GM18508 (cell line): Measurements from ENCODE around the gene TADA2B.
A peak's percentile ranks its signal among the peaks of the same experiment; 100 is the strongest.

ENCODE experiments used
- ATAC-seq: cut with Tn5 transposase; IDR thresholded peaks from one replicate; pipeline ENCODE4 v1.9.1; 2021; ENCODE audit warnings: moderate number of reproducible peaks; ENCODE audit not compliant: insufficient read depth, unreplicated experiment

TADA2B gene

DNA sequence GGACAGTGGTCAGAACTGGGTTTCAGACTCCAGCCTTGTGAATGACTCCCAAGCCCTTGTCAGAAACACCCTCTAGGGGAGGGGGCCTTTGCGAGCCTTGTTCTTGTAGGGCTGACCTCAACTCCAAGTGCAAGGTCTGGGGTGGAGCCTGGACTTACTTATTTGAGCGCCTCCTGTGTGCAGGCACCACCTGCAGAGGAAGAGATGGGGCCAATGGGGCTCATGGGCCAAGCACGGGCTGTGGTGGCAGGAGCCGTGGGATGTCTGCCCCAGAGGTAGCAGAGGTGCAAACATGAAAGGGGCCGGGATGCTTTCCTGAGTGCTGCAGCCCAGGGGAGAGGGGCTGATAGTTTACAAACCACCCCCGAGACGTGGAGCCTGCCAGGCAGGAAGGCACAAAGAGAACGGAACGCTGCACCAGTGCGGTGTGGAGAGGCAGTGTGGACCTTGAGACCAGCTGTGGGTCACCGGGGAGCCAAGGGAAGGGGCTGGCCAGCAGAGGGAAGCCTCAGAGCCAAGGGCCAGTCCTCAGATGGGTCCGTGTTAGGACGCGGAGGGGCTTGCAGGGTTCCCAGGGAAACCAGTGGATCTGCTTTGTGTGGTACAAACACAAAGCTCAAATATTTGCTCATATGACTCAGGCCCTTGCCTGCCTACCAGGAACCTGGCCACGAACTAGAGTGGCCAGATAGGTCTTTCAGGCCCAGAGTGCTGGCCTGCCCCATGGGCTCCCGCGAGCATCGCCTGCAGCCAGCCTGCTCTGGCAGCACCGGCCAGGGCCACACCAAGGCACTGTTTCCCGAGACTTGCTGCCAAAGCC is 8.7 kb upstream of the TADA2B start:
- no peak for ATAC-seq

DNA sequence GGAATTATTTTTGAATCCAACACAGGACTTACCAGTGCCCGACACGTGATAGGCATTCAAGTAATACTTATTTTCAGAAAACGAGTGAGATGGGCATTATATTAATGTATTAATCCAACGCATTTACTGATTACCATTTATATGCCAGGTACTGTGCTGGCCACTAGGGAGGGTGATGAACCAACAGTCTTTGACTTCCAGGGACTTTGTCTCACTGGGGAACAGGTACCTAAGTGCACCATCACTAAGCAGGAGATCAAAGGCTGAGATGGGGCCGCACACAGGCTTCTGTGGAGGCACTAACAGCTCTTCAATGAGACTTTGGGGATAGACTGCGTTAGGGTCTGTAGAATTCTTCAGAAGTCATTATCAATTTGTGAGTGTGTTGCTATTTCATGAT is 5.7 kb upstream of the TADA2B start:
- ATAC-seq: no peak

DNA sequence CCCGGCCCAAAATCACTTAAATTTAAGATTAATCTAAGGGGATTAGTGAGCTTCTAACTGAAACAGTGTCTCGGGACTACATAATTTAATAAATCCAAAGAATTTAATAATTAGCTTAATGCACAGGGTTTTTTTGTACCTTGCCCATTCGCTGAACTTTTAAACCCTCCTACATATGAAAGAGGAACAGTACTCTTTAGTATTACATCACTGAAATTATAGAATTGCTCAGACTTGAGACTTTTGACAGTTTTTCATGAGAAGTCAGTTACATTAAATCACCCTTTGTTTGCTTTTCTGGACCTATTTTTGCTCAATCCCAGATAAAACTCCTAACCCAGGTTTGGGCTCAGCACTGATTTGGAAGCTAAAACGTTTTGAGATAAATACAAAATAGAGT is 2.4 kb upstream of the TADA2B start:
- no peak for ATAC-seq

DNA sequence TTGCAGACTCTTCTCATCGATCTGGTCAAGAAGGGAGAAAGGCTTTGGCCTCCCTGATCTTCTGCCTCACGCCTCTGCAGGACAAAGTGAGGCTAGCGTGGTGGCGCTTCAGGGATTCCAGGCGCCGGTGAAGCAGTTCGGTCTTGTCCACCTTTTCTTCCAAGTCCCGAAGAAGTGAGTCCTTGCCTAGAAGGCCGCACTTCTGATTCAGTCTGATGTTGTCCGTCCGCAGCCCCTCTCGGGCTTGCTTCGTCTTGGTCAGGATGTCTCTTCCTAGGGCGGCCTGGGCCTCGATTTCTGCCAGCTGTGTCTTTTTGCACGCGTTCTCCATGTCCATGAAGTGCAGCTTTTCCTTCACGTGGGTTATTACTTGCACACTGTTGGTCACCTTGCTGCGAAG is 1.9 kb upstream of the TADA2B start:
- ATAC-seq: no peak

DNA sequence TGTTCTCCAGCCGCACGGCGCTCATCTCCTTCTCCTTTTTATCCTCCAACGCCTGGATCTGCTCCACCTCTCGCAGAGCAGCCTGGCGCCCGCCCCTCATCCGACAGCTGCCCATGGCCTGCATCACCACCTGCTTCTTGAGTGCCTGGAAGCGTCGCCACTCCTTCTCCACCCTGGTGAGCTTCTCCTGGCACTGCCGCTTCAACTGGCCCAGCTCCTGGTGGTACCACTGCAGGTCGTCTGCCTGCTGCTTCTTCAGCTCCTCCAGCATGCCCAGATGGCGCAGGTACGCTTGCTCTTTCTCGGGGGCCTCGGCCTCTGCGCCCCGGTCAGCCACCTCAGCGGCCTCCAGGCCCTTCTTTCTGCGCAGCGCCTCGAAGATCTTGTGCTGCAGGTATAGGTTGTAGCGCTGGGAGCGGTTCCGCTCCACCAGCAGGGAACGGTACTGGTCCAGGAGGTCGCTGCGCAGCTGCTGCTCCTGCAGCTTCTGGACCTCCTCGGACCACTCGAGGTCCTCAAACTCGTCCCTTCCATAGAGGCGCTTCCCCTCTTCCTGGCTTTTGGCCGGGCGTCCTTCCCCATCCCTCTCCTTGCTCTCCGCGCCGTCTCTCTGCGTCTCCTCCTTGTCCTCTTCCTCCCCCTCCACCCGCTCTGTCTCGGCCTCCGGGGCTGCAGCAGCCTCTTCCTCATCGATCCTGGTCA is 1.2 kb upstream of the TADA2B start:
- no peak for ATAC-seq

DNA sequence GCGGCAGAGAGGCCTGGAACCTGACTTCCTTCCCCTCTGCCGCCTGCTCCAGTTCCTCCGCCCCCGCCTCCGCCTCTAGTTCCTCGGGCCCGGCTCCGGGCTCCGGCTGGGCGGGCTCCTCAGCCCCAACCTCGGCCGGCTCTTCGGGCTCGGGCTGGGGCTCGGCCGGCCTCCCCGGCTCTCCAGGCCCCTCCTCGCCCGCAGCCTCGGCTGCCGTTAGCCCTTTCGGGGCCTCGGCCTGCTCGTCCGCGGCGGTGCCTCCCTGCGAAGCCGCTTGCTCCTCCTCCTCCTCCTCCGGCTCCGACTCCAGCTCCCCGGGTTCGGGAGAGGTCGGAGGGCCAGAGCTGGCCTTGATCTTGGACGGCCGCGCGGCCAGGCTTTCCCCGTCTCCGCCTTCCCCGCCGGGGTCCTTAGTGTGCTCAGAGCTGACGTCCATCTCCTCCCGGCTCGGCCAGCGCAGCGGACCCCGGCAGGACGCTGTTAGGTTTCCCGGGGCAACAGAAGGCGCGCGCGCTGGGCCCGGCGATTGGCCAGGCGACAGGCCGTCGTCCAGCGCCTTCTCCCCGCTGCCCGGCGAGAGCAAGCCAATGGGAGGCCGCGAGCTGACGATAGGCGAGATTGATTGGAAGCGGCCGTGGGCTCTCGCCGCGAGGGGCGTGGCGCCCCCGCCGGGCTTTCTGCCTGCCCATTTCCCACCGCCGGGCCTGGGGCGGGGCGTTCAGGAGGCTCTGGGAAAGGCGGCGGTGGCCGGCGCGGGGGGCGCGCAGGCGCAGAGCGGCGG is 479 bp upstream of the TADA2B start:
- peak; percentile 45 for ATAC-seq

DNA sequence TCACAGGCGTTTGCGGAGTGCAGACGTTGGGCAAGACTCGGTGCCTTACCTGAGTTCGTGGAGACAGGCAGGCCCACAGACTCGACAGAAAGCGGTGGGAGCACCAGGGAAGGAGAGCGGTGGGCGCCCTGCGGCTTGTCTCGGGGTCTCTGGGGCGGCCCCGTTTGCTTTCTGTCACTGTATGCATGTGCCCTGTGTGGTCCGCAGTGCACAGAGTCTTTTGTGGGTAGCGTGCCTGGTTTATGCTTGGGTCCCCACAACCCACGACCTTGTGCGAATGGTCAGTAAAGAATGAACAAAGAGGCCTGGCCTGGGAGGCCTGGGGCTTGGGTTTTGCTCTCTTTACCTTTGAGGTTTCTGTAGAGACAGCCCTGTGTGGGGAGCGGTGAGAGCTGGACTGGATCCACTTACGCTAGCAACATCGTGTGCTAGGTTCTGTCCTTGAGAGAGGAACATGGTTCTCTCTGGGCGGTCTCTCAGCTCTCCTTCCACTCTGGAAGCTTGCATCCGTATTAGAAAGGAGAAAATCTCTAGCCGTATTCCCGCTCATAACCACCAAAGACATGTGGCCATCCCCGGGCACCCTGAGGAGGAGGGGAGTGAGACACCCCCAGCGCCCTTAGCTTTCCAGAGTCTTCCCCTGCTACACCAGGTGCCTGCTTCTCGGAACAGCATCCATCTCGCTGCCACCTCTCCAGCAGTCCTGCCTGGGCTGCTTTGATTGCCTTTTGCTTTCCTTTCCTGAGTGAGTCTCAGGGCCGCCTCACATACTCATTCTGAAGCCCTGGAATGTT is 1.2 kb downstream of the TADA2B start:
- no peak for ATAC-seq

DNA sequence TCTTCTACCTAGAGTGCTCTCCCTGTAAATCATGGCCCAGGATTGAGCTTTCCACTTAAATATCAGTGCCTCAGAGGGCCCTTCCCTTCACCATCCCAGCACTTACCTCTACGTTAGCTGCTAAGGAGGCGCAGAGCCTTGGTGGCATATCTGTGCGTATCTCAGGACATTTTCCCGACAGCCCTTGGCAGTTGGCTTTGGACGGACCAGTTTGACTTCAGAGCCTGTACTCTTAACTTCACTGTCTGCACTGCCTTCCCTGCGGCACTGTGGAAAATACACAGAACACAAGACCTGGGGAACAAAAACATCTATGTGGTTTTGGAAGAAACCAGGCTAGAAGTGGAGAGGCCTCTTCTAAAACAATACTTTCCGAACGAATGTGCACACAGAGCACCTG is 2.4 kb downstream of the TADA2B start:
- ATAC-seq: no peak

DNA sequence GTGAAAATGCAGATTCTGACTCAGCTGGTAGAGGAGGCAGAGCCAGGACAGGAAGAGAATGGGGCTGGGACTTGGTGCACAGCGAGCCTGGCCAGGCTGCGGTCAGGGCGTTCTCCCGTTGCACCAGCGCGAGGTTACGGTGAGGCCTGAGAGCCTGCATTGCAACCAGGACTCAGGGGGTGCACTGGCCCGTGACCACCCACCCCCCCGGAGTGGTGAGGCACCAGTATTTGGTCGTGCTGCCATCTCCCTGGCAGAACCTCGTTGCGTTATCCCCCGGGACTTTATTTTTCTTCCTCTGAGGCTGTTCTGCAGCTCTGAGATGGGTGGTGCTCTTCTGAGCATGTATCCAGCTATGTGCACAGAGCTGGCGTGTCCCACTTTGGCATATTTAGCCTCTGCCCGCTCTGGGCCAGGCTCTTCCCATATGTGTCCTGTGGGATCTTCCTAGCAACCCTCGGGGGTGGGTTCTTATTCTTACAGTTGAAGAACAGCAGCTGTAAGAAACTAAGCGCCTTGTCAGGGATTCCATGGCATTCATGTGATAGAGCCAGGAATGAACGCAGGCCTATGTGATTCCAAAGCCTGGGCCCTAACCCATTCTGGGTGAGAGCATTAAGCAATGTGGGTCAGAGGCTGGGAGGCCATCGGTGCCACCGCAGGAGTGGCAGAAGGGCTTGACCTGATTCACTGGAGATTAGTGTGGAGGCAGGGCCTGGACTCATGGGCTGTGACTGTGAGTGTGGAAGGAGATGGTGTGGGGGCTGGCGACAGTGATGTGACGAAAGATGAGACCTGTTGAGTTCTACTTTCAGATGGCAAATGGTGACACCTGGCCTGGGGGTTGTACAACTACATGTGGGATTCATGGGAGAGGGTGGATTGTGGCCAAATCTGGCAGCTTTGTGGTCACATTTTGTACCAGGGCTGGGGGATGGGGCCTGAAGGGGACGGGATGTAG is 3.1 kb downstream of the TADA2B start:
- no peak for ATAC-seq

DNA sequence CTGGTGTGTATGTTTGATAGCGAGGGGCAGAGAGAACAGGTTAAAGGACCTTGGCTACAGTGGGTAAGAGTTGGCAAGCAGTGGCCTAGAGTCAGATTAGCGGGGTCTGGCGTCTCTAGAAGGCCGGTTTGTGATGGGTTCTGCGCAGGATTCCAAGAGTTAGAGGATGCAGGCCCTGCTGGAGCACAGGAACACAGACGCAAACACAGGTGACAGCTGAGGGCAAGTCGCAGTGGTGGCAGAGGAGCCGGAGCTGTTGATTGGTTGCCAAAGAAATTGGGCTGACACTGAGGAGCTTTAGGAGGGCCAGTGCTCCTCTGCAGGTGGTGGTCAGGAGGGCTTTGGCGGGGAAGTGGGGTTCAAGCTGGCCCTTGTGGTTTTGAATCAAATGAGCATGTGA is 3.8 kb downstream of the TADA2B start:
- no peak for ATAC-seq

DNA sequence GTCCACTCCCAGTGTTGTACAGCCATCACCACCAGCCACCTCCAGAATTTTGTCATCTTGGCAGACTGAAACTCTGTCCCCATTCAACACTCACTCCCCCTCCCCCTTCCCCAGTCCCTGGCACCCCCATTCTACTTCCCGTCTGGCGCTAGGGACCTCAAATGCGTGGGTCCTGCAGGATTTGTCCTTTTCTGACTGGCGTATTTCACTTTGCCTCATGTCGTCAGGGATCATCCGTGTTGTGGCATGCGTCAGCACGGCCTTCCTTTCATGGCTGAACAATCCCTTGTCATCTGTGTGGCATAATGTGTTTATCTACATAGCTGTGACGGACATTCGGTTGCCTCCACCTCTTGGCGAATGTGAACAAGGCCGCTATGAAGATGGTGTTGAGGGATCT is 5.5 kb downstream of the TADA2B start:
- ATAC-seq: no peak

DNA sequence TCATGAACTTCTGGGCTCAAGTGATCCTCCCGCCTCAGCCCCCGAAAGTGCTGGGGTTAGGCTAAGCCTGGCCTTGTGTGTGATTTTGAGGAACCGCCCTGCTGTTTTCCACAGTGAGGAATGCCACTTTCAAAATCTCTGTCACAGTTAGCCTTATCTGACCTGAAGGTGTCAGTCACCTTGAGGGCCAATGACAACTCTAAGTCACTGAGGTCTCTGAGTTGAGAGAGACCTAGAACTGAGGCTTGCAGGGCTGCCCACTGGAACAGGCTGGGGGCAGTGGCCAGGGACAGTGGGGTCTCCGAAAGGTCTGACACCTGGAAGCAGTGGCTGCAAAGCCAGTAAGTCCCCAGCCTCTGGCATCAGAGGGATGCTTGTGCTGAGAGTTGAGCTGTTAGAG is 6.1 kb downstream of the TADA2B start:
- no peak for ATAC-seq

DNA sequence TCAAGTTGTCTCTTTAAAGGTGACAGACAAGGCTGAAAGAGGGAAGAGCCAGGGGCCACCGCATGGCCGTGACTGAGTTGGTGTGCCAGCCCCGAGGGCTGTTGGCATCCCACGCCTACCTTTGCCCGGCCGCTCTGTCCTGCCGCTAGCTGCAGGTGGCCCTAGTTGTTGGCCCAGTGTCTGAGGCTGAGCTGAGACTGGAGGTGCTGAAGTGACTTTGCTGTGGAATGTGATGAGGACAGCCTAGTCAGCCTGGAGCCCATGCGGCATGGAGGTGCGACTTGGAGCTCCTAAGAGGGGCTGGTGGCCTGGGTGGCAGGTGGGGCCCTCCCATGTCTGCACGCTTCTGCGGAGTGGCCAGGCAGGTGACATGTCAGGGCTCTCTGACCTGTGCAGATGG is 6.6 kb downstream of the TADA2B start:
- no peak for ATAC-seq

DNA sequence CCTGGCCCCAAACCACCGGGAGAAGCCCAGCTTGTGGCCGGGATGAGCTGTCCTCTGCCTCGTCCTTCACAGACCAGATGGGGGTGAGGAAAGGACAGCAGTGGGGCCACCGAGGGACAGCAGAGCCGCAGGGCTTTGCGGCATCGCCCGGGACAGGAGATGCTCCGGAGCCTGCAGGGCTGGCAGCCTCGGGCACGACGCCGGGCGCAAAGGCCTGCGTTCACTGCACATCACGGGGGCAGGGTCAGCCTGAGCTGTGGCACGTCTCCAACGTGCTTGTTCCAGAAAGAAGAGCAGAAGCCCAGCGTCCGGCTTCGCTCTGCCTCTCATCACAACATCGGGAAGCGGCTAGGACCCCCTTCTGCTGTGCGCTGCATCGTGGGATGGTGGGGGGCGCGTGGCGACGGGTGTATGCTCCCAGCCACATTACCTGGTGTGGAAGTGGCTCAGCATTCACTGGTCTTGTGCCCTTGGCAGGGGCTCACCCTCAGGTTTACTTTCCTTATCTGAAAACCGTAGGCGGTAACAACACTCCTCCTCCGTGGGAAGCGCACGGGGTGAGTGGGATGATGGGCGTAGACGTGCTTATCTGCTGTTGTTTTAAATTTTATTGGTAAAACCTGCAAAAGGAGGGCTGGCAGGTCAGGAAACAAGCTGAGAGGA is 7.4 kb downstream of the TADA2B start:
- no peak for ATAC-seq

DNA sequence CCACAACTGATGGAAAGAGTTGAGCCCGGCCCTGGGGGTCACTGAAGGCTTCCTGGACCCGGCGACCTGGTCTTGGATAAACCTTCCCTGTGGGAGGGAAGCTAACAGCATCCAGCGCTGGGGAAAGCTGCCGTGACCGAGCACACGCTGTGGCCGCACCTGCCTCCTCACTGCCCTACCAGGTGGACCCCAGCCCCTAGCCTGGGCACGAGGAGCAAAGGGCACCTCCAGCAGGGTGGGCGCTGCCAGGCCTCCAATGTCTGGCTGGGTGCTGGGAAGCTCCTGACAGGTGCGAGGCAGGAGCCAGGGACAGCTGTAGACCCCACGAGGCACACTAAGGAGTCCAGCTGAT is 7.9 kb downstream of the TADA2B start:
- ATAC-seq: no peak

DNA sequence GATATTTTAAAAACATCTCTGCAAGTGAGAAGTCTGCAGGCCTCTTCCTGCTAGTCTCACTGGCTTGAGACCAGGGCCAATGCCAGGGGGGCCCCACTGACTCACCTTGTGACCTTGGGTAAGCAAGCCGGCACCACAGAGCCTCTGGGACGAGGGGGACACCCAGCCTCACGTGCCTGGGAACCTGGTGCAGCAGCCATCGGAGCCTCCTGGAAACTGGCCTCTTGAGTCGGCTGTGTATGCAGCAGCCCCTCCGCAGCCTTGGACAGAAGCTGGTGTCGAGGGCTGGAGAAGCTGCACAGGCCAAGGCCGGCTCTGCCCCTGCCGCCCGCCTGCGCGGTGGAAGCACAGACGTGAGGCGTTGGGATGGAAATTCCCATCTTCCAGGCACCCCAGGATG is 8.7 kb downstream of the TADA2B start:
- ATAC-seq: no peak

DNA sequence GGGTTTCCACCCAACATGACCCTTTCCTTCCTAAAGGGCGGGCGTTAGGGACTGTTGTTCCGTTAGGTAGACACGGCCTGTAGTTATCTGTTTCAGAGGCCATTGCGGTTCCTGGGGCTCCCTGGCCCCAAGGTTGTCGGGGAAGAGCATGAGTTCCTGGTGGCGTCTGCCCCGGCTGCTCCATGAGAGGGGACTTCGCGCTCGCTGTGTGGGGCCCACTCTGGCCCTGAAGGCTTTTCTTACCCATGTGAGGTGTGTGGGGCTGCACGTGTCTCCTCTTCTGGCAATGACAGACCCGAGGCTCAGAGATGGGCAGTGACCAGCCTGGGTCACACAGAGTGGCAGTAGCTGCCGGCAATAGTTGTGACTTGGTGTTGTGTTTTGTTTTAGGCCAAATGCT is 9.1 kb downstream of the TADA2B start:
- ATAC-seq: no peak

DNA sequence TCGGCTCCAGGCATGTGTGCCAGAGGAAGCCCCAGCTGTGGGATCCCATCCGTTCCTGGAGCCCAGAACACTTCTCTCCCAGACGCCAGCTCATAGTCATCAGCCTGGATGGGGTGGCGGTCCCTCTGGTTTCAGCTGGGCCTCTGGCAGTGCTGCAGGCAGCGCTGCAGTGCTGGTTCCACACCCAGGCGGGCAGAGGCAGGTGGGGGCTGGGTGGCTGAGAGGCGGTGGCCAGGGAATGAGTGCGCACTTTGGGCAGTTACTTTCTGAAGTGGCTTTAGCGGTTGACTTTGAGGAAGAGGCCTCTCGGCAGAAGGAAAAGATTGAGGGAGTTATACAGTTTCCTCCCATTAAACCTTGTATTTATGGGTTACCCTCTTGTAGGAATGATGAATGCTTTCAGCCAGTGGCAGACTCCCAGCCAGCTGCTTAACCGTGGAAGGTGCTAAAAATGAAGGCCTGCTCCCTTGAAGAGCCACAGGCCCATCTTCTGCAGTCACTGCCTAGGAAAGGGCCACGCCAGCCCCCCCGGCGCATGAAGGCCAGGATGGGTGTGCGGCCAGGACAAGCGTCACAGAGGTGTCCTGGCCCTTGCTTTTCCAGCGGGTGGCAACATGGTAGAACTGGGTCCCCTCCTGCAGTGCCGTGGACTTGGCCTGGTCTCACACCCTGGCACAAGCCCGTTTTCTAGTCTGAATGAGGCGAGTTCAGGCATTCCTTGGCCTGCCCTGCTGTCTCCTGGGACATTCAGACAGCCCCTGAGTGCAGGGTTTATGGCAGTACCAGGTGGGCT is 9.9 kb downstream of the TADA2B start:
- ATAC-seq: no peak
